ENCODE results near the gene ADAM8. TPM values are rescaled to one million over a fixed set of nuclear protein-coding genes. Genes with fewer than 3 reads are reported as not detected.

The ADAM8 gene
- 3.6 and 4.5 TPM in 2 replicates for total RNA-seq
- long read RNA-seq, partial matches to known transcripts = 0 of 1 reads
- long read RNA-seq, other reads (novel, unspliced or antisense) = 1 of 1 reads

GRCh38 chr10:133276435-133277201 lies at the start of gene ADAM8:
ADAM8 (minus strand) TSS chr10:133276868; CDS start chr10:133276817, 51 bp downstream.
- Mint-ChIP-seq H3K27me3 (ENCODE audit: low read depth) (peaks cover 19% of the 10 kb centered on the region), H3K36me3 (ENCODE audit: low read depth) (no peaks in the 10 kb centered on the region), H3K4me3 (peak within 1 kb of the TSS; percentile 27), H3K27ac (ENCODE audit: unreplicated experiment) (no peak within 1 kb of the TSS), H3K4me1 (peaks cover 3% of the 10 kb centered on the region), H3K9me3 (no peaks in the 10 kb centered on the region)
- TF ChIP-seq CTCF (conservative IDR thresholded peaks at IDR 0.05) = no peak
- DNase-seq (ENCODE audit: low read depth, low spot score) = no peak

GRCh38 chr10:133326223-133326551 lies 49.5 kb upstream of the ADAM8 start:
- no peak for TF ChIP-seq CTCF (conservative IDR thresholded peaks at IDR 0.05)
- Mint-ChIP-seq H3K9me3 (no peaks in the 10 kb centered on the region), H3K27me3 (ENCODE audit: low read depth) (peaks cover 64% of the 10 kb centered on the region), H3K36me3 (ENCODE audit: low read depth) (no peaks in the 10 kb centered on the region), H3K27ac (ENCODE audit: unreplicated experiment) (no peak overlapping the region), H3K4me3 (peak overlapping the region; percentile 31), H3K4me1 (peaks cover 11% of the 10 kb centered on the region)
- no peak for DNase-seq (ENCODE audit: low read depth, low spot score)

- no peak for TF ChIP-seq CTCF (conservative IDR thresholded peaks at IDR 0.05)
- H3K36me3 Mint-ChIP-seq (ENCODE audit: low read depth) = no peaks in the 10 kb centered on the region
- no peak overlapping the region for H3K27ac Mint-ChIP-seq (ENCODE audit: unreplicated experiment)
- peak overlapping the region; percentile 31 for H3K4me3 Mint-ChIP-seq
- H3K4me1 Mint-ChIP-seq = peaks cover 11% of the 10 kb centered on the region
- H3K27me3 Mint-ChIP-seq (ENCODE audit: low read depth) = peaks cover 59% of the 10 kb centered on the region
- H3K9me3 Mint-ChIP-seq = no peaks in the 10 kb centered on the region
- DNase-seq (ENCODE audit: low read depth, low spot score) = no peak
Measured at GRCh38 chr10:133325440-133326222, 49.0 kb upstream of the ADAM8 start.

- no peak overlapping the region for H3K4me3 Mint-ChIP-seq
- peaks cover 4% of the 10 kb centered on the region for H3K9me3 Mint-ChIP-seq
Measured at GRCh38 chr10:133324857-133325260, 48.2 kb upstream of the ADAM8 start.

More at GRCh38 chr10:133324857-133325260, 48.2 kb upstream of the ADAM8 start:
- H3K36me3 Mint-ChIP-seq (ENCODE audit: low read depth) = no peaks in the 10 kb centered on the region
- peaks cover 60% of the 10 kb centered on the region for H3K27me3 Mint-ChIP-seq (ENCODE audit: low read depth)
- no peak overlapping the region for H3K27ac Mint-ChIP-seq (ENCODE audit: unreplicated experiment)
- H3K4me1 Mint-ChIP-seq = peaks cover 10% of the 10 kb centered on the region
- no peak for TF ChIP-seq CTCF (conservative IDR thresholded peaks at IDR 0.05)
- DNase-seq (ENCODE audit: low read depth, low spot score) = no peak
